WERI-Rb-1 (cell line): ENCODE measurements around the gene SRRD.

Experiments
- DNase-seq: peaks from one replicate; pipeline ENCODE4 v3.0.0-alpha.2; 2020
- H3K27ac ChIP-seq: fragments of 250-450 bp; sonication (Bioruptor Pico); 2 replicates; pipeline ENCODE4 v1.5.1; 2020; ENCODE audit warnings: mild to moderate bottlenecking, moderate library complexity
- H3K27me3 ChIP-seq: fragments of 250-450 bp; sonication (Bioruptor Pico); 2 replicates; pipeline ENCODE4 v1.5.1; 2021; ENCODE audit warnings: mild to moderate bottlenecking, low read depth, moderate library complexity; ENCODE audit not compliant: insufficient read depth, severe bottlenecking
- H3K36me3 ChIP-seq: fragments of 250-450 bp; sonication (Bioruptor Pico); 2 replicates; pipeline ENCODE4 v1.5.1; 2020; ENCODE audit warnings: mild to moderate bottlenecking, moderate library complexity
- H3K4me3 ChIP-seq: 2 replicates; pipeline ENCODE4 v1.5.1; 2011; ENCODE audit warnings: low read depth, mild to moderate bottlenecking, control low read depth, low read length
- H3K9me3 ChIP-seq: fragments of 250-450 bp; sonication (Bioruptor Pico); 2 replicates; pipeline ENCODE4 v1.5.1; 2021; ENCODE audit warnings: mild to moderate bottlenecking, moderate library complexity; ENCODE audit not compliant: severe bottlenecking
- TF ChIP-seq, protein P1 (sequence below): IDR thresholded peaks from 2 replicates; pipeline ENCODE4 v1.5.1; 2011; ENCODE audit warnings: low read depth, mild to moderate bottlenecking, control low read depth, inconsistent platforms, low read length

The SRRD gene

GRCh38 chr22:26529345-26529744, 45.7 kb downstream of the SRRD start:
- Histone ChIP-seq H3K4me3 (no peak overlapping the region), H3K9me3 (peaks cover 2% of the 10 kb centered on the region), H3K27me3 (no peaks in the 10 kb centered on the region), H3K36me3 (peaks cover 4% of the 10 kb centered on the region), H3K27ac (no peak overlapping the region)
- TF ChIP-seq, protein P1, sequence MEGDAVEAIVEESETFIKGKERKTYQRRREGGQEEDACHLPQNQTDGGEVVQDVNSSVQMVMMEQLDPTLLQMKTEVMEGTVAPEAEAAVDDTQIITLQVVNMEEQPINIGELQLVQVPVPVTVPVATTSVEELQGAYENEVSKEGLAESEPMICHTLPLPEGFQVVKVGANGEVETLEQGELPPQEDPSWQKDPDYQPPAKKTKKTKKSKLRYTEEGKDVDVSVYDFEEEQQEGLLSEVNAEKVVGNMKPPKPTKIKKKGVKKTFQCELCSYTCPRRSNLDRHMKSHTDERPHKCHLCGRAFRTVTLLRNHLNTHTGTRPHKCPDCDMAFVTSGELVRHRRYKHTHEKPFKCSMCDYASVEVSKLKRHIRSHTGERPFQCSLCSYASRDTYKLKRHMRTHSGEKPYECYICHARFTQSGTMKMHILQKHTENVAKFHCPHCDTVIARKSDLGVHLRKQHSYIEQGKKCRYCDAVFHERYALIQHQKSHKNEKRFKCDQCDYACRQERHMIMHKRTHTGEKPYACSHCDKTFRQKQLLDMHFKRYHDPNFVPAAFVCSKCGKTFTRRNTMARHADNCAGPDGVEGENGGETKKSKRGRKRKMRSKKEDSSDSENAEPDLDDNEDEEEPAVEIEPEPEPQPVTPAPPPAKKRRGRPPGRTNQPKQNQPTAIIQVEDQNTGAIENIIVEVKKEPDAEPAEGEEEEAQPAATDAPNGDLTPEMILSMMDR: no peak
- no peak for DNase-seq

- TF ChIP-seq, protein P1: no peak
- no peak overlapping the region for H3K4me3 ChIP-seq
- no peaks in the 10 kb centered on the region for H3K27me3 ChIP-seq
These were observed 50.6 kb downstream of the SRRD start for GRCh38 chr22:26534171-26534855.

DNA sequence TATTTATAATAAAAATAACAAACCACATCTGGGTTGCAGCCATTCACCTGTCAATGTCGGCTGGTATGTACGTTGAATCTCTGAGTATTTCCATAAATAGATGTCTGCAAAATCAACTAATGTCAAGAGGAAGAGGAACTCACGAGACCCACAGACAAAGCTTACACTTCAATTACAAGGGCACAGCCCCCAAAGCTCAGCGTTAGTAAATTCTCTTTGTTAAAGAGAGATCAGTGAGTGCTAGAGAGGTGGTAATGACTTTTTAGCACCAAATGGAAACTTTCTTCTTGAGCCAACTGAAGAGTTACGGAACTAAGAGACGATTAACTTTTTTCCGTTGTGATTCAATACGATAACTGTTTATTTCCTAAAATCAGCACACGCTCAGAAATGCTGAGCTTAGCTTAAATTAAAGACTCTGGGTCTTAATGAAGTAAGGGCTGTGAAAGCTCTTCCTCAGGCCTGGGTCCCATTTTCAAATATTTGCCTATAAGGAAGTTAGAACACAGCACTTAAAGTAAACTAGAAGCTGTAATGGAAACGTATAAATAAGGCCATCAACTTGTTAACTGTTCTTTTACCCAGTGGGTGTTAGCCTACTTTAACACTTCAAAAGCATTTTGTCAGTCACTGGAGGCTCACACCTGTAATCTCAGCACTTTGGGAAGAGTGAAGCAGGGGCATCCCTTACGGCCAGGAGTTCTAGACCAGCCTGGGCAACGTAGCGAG, 51.4 kb downstream of the SRRD start:
- H3K27ac ChIP-seq: no peak overlapping the region
- H3K9me3 ChIP-seq: no peaks in the 10 kb centered on the region
- no peaks in the 10 kb centered on the region for H3K27me3 ChIP-seq
- TF ChIP-seq, protein P1: no peak
- no peak for DNase-seq
- H3K4me3 ChIP-seq: no peak overlapping the region
- no peaks in the 10 kb centered on the region for H3K36me3 ChIP-seq

More at GRCh38 chr22:26534171-26534855, 50.6 kb downstream of the SRRD start:
- H3K36me3 ChIP-seq: peaks cover 3% of the 10 kb centered on the region; the same call in 1 of the 2 replicates
- no peak overlapping the region for H3K27ac ChIP-seq
- no peak for DNase-seq
- no peaks in the 10 kb centered on the region for H3K9me3 ChIP-seq

- no peak overlapping the region for H3K4me3 ChIP-seq
- DNase-seq: no peak
- no peaks in the 10 kb centered on the region; the same call in 1 of the 2 replicates for H3K36me3 ChIP-seq
- no peaks in the 10 kb centered on the region for H3K9me3 ChIP-seq
- no peaks in the 10 kb centered on the region for H3K27me3 ChIP-seq
- TF ChIP-seq, protein P1: no peak
- no peak overlapping the region for H3K27ac ChIP-seq
These were observed 51.9 kb downstream of the SRRD start for GRCh38 chr22:26535603-26535908.

DNA sequence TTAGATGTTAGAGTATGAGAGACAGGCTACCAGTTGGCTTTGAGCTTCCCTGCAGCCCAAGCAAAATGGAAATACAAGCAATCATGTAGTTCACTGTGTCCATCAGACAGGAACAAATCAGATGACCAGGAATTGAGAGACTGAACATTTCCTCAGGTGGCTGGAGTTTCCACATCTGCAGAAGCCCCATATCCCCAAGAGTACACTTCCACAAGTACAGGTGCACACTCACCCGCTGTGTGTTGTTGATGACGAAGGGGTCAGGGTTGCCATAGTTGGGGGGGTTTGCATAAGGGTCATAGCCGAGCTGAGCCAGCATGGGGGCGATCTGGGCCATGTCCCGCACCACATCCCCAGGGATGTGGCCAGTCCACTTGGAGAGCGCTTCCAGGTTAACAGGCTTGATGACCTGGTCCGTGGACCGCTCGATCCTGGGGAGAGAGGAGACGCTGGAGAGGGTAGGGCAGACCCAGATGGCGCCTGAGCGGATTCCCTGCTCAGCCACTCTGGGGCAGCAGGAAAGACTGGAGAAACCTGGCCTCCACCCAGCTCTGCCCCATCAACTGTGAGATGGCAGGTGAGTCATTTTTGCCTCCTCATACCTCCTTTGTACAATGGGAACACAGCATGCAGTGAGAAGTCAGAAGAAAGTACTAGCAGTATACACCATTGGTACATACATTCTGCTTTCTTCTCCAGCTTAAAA, 52.5 kb downstream of the SRRD start:
- H3K27me3 ChIP-seq: no peaks in the 10 kb centered on the region
- no peaks in the 10 kb centered on the region for H3K9me3 ChIP-seq
- no peaks in the 10 kb centered on the region; the same call in 1 of the 2 replicates for H3K36me3 ChIP-seq
- H3K27ac ChIP-seq: no peak overlapping the region
- H3K4me3 ChIP-seq: no peak overlapping the region
- DNase-seq: no peak
- TF ChIP-seq, protein P1: no peak
